ENCODE measurements around the gene CAMK1D.

DNA sequence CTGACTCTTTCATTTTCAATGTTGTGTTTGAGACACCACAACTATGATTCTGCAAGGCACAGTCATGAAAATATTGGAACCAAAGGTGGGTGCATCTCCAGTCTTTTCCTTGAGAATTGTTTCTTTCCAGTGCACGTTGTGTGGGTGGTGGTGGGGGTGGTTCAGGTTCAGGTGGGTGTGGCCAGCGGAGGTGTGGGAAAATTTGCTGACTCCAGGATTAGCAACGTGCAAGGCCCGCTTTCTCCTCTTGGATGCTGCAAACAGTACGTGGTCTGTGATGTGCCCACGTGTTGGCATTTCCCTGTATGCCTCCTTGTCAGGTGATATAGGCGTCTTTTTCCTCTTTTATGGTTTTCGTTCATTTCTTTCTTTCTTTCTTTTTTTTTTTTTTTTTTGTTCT is 59.1 kb downstream of the CAMK1D start:
- TF ChIP-seq, protein P1, sequence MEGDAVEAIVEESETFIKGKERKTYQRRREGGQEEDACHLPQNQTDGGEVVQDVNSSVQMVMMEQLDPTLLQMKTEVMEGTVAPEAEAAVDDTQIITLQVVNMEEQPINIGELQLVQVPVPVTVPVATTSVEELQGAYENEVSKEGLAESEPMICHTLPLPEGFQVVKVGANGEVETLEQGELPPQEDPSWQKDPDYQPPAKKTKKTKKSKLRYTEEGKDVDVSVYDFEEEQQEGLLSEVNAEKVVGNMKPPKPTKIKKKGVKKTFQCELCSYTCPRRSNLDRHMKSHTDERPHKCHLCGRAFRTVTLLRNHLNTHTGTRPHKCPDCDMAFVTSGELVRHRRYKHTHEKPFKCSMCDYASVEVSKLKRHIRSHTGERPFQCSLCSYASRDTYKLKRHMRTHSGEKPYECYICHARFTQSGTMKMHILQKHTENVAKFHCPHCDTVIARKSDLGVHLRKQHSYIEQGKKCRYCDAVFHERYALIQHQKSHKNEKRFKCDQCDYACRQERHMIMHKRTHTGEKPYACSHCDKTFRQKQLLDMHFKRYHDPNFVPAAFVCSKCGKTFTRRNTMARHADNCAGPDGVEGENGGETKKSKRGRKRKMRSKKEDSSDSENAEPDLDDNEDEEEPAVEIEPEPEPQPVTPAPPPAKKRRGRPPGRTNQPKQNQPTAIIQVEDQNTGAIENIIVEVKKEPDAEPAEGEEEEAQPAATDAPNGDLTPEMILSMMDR (IDR thresholded peaks at IDR 0.05): no peak
- TF ChIP-seq POLR2A (IDR thresholded peaks at IDR 0.05) (no peak), EP300 (IDR thresholded peaks at IDR 0.05) (no peak)
